DMS79 (cell line): ENCODE results near the gene MLPH.
"Not testable (repeated sequence)": the region's sequence is repeated elsewhere in the genome, so short reads cannot be mapped to it uniquely, and the experiment has no call there.

Experiments
- DNase-seq: peaks from one replicate; lab custom pipeline; 2025; lab: John Stamatoyannopoulos, UW

The MLPH gene

GRCh38 chr2:237457388-237457941, 29.6 kb upstream of the MLPH start:
- DNase-seq: no peak

- DNase-seq: no peak
These were observed 28.5 kb upstream of the MLPH start for GRCh38 chr2:237458519-237458918.

- DNase-seq: no peak
These were observed 27.8 kb upstream of the MLPH start for GRCh38 chr2:237459226-237459625.

- no peak for DNase-seq
These were observed 27.3 kb upstream of the MLPH start for GRCh38 chr2:237459741-237460174.

GRCh38 chr2:237464757-237465391, 22.2 kb upstream of the MLPH start:
- DNase-seq: no peak

GRCh38 chr2:237465515-237466148, 21.4 kb upstream of the MLPH start:
- DNase-seq: no peak

- DNase-seq: no peak
These were observed 20.8 kb upstream of the MLPH start for GRCh38 chr2:237466211-237466610.

- DNase-seq: no peak
These were observed 19.4 kb upstream of the MLPH start for GRCh38 chr2:237467447-237468179.

- DNase-seq: not testable (repeated sequence)
These were observed 17.6 kb upstream of the MLPH start for GRCh38 chr2:237469410-237469809.

GRCh38 chr2:237469849-237470248, 17.2 kb upstream of the MLPH start:
- no peak for DNase-seq

GRCh38 chr2:237470914-237471313, 16.1 kb upstream of the MLPH start:
- no peak for DNase-seq

- DNase-seq: no peak
These were observed 15.4 kb upstream of the MLPH start for GRCh38 chr2:237471438-237472186.

GRCh38 chr2:237472187-237472712, 14.8 kb upstream of the MLPH start:
- no peak for DNase-seq

GRCh38 chr2:237472909-237473877, 13.9 kb upstream of the MLPH start:
- no peak for DNase-seq

- no peak for DNase-seq
These were observed 13.1 kb upstream of the MLPH start for GRCh38 chr2:237473878-237474441.

GRCh38 chr2:237474442-237474911, 12.6 kb upstream of the MLPH start:
- no peak for DNase-seq

- DNase-seq: peak; percentile 21
These were observed 11.9 kb upstream of the MLPH start for GRCh38 chr2:237474931-237475703.

- no peak for DNase-seq
These were observed 11.3 kb upstream of the MLPH start for GRCh38 chr2:237475704-237476141.

GRCh38 chr2:237478095-237478494, 9.0 kb upstream of the MLPH start:
- no peak for DNase-seq
